GM19099 (cell line): ENCODE measurements around the gene CLEC3A.

ENCODE experiments used
- POLR2A ChIP-seq: IDR thresholded peaks from 3 replicates; pipeline ENCODE4 v1.6.1; 2011; ENCODE audit warnings: low read depth; ENCODE audit not compliant: insufficient read length; ENCODE audit errors: extremely low read depth

Gene CLEC3A

DNA sequence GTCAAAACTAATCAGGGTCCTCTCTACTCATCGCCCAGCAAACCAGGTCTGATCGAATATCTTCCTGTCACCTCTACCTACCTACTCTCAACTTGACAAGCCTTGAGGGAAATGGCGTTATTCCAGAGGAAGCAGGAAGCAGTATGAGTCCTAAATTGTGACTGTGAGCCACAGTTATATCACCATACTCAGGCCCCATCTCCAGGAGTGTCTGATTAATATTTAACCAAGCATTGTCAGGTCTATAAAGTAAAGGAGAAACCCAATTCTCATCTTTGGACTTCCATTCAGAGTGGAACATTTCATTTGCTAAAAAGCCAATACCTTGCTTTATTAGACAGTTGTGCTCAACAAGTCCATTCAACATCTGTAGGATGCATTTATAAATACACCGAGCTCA, 17.8 kb upstream of the CLEC3A start:
- no peak for TF ChIP-seq POLR2A

DNA sequence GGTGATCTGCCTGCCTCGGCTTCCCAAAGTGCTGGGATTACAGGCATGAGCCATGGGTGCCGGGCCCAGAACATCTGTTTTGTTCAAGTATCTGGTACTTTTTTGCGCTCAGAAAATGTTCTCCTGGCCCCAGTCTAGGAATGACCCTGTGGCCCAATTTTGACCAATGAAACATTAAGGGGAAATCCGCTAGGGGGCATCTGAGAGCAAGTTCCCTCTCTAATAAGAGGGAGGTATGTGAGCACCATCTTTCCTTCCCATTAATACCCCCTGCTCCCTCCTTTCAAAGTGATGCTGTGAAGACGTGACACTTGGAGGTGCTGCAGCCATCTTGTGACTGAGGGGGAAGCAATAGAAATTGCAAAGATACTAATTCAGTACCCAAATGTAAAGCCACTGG, 16.5 kb upstream of the CLEC3A start:
- no peak for TF ChIP-seq POLR2A

DNA sequence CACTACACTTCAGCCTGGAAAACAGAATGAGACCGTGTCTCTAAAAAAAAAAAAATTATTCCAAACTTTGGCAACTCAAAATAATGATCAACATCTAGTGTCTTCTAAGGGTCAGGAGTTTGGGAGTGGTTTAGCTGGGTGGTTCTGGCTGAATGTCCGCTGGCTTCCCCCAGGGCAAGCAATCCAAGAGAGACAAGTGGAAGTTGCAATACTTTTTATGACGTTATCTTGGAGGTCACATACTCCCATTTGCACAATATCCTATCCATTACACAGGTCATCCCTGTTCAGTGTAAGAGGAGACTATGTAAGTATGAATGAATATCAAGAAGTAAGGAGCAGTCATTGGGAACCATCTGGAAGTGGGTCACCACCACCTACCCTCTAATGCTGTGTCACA, 15.2 kb upstream of the CLEC3A start:
- no peak for TF ChIP-seq POLR2A

DNA sequence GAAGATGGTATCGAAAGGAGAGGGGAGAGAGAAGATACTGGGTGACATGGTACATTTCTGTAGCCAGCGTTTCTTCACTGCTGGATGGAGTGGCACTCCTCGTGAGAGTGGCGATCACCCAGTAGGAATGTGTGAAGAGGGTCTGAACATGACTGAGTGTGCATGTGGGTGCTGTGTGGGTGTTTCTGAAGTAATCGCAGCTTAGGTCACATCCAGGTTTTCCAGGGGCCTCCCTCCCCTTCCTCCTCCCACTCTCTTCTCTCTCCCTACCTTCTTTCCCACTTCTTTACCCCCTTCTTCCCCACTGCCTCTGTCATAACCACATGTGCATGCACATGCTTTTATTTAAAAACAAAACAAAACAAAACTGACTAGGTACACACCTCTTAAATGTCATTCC, 1.8 kb downstream of the CLEC3A start:
- no peak for TF ChIP-seq POLR2A

- no peak for TF ChIP-seq POLR2A
Measured at GRCh38 chr16:78025631-78026030, 3.3 kb downstream of the CLEC3A start.

- no peak for TF ChIP-seq POLR2A
Measured at GRCh38 chr16:78028018-78028417, 5.7 kb downstream of the CLEC3A start.

DNA sequence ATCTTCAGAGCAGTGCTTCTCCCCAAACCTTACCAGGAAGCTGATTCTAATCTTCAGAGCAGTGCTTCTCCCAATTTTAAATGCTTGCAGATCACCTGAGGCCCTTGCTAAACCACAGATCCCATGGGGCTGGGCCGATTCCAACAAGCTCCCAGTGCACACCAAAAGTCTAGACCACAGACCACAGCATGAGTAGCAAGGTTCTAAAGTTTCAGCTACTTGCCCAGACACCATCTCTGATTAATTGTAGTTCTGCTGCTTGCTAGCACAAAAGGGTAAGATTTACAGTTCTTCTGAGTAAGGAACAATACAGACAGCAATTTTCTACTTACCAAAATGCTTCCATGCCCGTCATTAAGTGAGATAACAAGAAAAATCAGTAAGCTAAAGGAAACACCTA, 12.2 kb downstream of the CLEC3A start:
- no peak for TF ChIP-seq POLR2A

DNA sequence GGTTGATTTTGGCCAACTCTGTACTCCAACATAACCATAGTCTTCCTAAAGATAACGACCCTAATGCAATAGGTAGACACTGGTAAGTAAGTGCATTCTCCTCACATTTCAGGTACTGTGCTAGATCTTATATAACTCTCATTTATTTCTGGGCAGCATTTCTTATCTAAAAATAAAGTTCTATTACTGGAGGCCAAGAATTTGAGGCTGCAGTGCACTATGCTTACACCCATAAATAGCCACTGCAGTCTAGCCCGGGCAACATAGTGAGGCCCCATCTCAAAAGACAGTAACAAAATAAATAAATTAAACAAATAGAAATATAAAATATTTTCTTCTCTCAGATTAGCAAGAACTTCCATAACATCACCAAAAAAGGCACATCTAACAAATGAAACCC, 12.7 kb downstream of the CLEC3A start:
- TF ChIP-seq POLR2A: no peak

DNA sequence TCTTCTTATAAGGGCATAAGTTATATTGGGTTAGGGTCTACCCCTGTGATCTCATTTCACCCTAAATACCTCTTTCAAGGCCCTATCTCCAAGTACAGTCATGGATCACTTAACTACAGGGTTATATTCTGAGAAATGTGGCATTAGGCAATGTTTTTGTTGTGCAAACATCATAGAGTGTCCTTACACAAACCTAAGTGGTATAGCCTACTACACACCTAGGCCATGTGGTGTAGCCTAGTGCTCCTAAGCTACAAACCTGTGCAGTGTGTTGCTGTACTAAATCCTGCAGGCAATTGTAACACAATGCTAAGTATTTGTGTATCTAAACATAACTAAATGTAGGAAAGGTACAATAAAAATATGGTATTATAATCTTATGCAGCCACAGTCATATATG, 18.0 kb downstream of the CLEC3A start:
- no peak for TF ChIP-seq POLR2A

DNA sequence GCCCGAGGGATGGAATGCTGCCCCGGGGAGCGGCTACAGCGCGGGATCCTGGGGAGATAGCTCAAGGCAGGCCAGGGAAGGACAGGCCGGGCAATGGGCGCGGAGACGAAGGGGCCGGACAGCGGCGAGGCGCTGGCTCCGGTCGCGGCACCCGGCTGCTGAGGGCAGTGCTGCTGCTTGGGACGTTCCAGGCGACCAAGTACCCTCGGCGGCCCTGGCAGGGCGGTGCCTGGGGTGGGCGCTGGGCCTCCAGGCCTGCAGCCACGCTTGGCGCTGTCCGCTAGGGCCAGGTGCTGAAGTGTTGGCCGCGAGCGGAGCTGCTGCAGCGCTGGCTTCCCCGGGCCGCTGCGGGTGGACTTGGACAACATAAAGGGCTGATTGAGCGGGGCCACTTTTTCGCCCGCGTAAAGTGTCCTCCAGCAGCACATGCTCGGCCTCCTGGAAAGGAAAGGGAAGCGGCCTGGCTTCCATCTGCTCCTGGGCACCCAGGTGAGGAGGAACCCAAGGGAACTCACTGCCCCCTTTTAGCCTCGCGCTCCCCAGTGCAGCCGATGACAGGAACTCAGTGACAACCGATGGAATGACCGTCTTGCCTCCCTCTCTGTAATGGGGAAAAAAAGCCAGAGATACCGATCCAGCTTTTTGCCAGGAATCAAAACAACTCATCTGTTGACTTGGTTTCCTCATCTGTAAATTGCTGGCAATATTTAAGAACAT, 23.7 kb downstream of the CLEC3A start:
- TF ChIP-seq POLR2A: no peak

DNA sequence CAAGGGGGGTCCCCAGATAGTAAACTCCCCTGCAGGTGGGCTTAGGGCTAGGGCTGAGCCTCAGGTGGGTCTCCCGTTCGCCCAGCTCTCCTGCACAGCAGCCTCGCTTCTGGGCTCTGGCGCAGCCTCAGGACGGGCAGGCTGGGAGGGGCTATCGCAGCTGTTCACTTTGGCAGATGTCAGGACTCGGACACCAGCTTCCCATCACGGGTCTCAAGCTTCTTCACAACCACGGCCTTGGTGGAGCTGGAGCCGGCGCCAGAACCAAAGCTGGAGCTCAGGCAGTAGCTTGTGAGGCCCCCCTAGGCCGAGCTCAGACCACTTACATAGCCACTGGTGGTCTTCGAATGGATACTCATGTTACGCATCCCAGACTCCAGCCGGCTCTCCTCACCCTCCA, 26.0 kb downstream of the CLEC3A start:
- no peak for TF ChIP-seq POLR2A

GRCh38 chr16:78050734-78051400, 28.5 kb downstream of the CLEC3A start:
- no peak for TF ChIP-seq POLR2A

GRCh38 chr16:78057803-78058564, 35.6 kb downstream of the CLEC3A start:
- TF ChIP-seq POLR2A: no peak

DNA sequence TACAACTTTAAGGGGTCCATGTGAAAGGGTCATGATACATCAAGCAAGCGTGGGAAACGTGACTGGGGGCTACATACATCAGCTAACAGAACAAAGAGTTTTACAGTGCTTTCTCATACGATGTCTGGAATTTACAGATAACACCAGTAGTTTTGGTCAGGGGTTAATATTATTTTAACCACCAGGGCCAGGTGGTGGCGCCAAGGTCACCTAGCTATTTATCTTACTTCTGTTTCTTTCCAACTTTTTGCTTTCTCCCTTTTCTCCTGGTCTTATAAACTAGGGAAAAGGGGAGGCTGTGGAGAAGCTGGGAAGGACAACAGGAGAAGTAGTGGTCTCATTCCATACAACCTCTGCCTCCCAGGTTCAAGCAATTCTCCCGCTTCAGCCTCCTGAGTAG, 37.9 kb downstream of the CLEC3A start:
- TF ChIP-seq POLR2A: no peak

DNA sequence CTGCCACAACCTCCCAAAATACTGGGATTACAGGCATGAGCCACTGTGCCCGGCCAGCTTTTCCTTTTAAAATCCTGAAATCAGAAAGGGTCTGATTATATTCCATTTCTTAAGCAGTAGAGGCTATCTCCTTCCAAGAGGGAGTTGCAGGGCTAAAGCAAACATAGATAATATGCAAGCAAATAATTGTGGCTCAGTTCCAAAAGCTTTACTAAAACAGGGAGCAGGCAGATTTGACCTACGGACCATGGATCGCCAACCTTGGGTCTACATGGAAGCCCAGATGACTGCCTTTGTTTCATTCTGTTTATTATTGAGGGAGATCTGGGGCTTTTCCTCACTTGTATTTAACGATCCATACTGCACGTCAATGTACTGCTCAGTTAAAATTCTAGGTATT, 38.5 kb downstream of the CLEC3A start:
- TF ChIP-seq POLR2A: no peak

DNA sequence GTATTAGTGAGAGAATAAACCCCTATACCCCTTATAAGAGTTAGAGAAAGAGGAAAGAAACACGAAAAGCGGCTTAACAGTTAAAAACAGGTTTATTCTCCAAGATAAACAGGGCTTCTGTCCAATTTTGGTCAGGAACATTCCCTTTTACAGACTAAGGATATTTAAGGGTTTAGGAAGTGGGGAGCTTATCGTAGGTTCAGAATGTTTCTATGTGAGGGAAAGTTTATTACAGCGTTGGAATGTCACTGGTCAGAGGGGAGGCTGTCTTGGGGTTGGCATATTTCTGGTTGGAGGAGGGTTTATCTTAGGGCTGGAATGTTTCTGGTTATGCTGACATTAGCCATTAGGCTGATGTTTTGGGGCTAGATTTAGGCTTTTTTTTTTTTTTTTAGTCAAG, 43.0 kb downstream of the CLEC3A start:
- TF ChIP-seq POLR2A: no peak
